ENCODE measurements around the gene TCOF1.

Gene TCOF1

GRCh38 chr5:150431048-150431447 is 73.6 kb downstream of the TCOF1 start:
- DNase-seq, result no peak

GRCh38 chr5:150431574-150431973 is 74.1 kb downstream of the TCOF1 start:
- DNase-seq, result no peak

DNA sequence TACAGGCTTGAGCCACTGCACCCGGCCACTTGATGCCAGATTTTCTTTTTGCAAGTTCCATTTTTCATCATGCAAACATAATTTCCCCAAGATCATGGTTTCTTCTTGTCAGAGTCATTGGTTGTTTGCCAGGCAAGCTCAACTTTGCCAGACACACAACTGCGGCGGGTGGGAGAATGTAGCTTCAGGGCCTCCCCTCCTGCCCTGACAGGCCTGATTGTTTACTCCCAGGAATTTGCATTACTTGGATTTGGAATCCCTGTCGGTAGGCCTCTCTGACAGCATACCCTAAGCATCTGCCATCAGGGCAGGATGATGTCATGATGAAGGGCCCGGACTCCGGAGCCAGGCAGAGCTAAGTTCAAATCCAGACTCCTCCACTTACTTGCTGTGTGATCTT is 77.0 kb downstream of the TCOF1 start:
- DNase-seq, result no peak

GRCh38 chr5:150436141-150436680 is 78.7 kb downstream of the TCOF1 start:
- DNase-seq, result peak; percentile 88

- no peak for DNase-seq
These were observed 81.5 kb downstream of the TCOF1 start for GRCh38 chr5:150438873-150439546.

- no peak for DNase-seq
These were observed 83.7 kb downstream of the TCOF1 start for GRCh38 chr5:150440948-150441812.

- no peak for DNase-seq
These were observed 84.6 kb downstream of the TCOF1 start for GRCh38 chr5:150441813-150442698.

DNA sequence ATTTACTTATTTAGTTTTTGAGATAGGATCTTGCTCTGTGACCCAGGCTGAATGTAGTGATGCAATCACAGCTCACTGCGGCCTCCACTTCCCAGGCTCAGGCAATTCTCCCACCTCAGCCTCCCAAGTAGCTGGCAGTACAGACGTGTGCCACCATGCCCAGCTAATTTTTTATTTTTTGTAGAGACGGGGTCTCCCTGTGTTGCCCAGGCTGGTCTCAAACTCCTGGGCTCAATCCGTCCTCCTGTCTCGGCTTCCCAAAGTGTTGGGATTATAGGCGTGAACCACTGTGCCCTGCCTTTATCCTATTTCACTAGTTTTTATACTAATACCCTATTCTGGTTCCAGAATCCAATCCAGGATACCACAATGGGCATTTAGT is 85.2 kb downstream of the TCOF1 start:
- DNase-seq, result no peak

GRCh38 chr5:150443242-150444075 is 86.0 kb downstream of the TCOF1 start:
- DNase-seq, result no peak

DNA sequence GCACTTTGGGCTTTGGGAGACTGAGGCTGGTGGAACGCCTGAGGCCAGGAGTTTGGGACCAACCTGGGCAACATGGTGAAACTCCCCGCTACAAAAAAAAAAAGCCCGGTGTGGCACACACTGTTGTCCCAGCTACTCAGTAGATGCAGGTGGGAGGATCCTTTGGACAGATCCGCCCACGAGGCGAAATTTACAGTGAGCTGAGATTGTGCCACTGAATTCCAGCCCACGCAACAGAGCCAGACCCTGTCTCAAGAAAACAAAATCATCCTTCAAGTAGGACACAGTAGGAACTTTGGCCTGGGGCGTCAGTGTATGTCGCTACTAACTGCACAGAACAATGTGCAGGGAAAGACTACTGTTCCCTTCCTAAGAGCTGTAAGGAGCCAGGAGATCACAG is 87.3 kb downstream of the TCOF1 start:
- no peak for DNase-seq

- DNase-seq, result no peak
These were observed 88.6 kb downstream of the TCOF1 start for GRCh38 chr5:150446088-150446487.

- no peak for DNase-seq
These were observed 89.1 kb downstream of the TCOF1 start for GRCh38 chr5:150446583-150446982.

GRCh38 chr5:150447188-150447587 is 89.7 kb downstream of the TCOF1 start:
- DNase-seq, result no peak

GRCh38 chr5:150448334-150448733 is 90.8 kb downstream of the TCOF1 start:
- no peak for DNase-seq

DNA sequence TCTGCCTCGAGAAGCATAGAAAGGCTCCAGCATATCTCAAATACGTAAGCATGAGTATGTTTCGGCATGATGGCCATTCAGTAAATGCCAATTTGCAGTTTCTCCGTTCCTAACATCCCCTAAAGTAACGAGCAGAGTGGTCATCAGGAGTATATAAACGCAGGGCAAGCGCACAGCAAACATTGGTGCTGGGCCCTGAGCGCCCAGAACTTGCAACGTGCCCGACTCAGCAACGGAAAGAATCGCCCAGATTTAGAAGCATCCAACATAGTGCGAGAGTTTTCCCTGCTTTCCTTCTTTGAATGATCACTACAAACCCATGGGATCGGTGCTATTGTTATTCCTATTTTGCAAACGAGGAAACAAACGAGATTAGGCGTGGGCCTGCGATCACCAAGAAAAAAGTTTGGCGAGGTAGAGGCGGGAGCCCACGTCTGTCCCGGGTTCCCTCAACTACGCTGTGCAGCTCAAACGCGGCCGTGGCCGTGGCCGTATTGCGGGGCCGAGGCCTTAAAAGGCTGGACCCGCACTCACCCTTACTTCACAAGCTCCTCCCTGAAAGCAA is 91.5 kb downstream of the TCOF1 start:
- no peak for DNase-seq
